22Rv1 (cell line): ENCODE data around the gene HDHD5.
A peak's percentile ranks its signal among the peaks of the same experiment; 100 is the strongest.

Experiments
- H3K27ac ChIP-seq: fragments of 450-650 bp; 2 replicates; pipeline ENCODE4 v1.5.1; 2017
- CTCF ChIP-seq: fragments of 450-650 bp; IDR thresholded peaks from 2 replicates; pipeline ENCODE4 v1.5.1; 2017; ENCODE audit warnings: mild to moderate bottlenecking
- ZFX ChIP-seq: fragments of 450-650 bp; IDR thresholded peaks from 2 replicates; pipeline ENCODE4 v1.6.1; 2017; ENCODE audit warnings: antibody characterized with exemption, borderline replicate concordance

The HDHD5 gene

GRCh38 chr22:17097701-17098100 is 61.4 kb downstream of the HDHD5 start:
- no peak overlapping the region for H3K27ac ChIP-seq
- no peak for TF ChIP-seq ZFX
- TF ChIP-seq CTCF: no peak

- H3K27ac ChIP-seq: no peak overlapping the region
- no peak for TF ChIP-seq ZFX
- TF ChIP-seq CTCF: no peak
These were observed 62.0 kb downstream of the HDHD5 start for GRCh38 chr22:17097062-17097461.

- TF ChIP-seq ZFX (no peak), CTCF (no peak)
- no peak overlapping the region for H3K27ac ChIP-seq
These were observed 63.0 kb downstream of the HDHD5 start for GRCh38 chr22:17096071-17096470.

- TF ChIP-seq ZFX (no peak), CTCF (peak; percentile 24; the same call in 1 of the 2 replicates)
- no peak overlapping the region for H3K27ac ChIP-seq
These were observed 63.5 kb downstream of the HDHD5 start for GRCh38 chr22:17095538-17095937.

GRCh38 chr22:17093081-17093480 is 66.0 kb downstream of the HDHD5 start:
- H3K27ac ChIP-seq: no peak overlapping the region
- TF ChIP-seq CTCF (no peak), ZFX (no peak)

- TF ChIP-seq ZFX (no peak), CTCF (no peak)
These were observed 67.2 kb downstream of the HDHD5 start for GRCh38 chr22:17091851-17092250.

GRCh38 chr22:17090550-17090949 is 68.5 kb downstream of the HDHD5 start:
- H3K27ac ChIP-seq: no peak overlapping the region
- TF ChIP-seq CTCF (no peak), ZFX (no peak)

More at GRCh38 chr22:17091851-17092250, 67.2 kb downstream of the HDHD5 start:
- no peak overlapping the region for H3K27ac ChIP-seq
